ENCODE results near the gene PHF21A.

PHF21A gene

GRCh38 chr11:46057489-46057888, 63.8 kb downstream of the PHF21A start:
- Histone ChIP-seq H3K4me3 (ENCODE audit: low read length) (no peak overlapping the region), H3K27me3 (ENCODE audit: control insufficient read depth, insufficient read depth, low read length) (no peaks in the 10 kb centered on the region), H3K9me3 (ENCODE audit: control insufficient read depth, insufficient read depth, low read length) (no peaks in the 10 kb centered on the region), H3K4me1 (ENCODE audit: control insufficient read depth, insufficient read depth, low read length) (no peaks in the 10 kb centered on the region; the same call in 1 of the 2 replicates), H3K36me3 (ENCODE audit: control insufficient read depth, insufficient read depth, low read length) (no peaks in the 10 kb centered on the region), H3K27ac (ENCODE audit: low read length) (no peak overlapping the region)
- no peak for DNase-seq (ENCODE audit: low read depth, low spot score)
- no CpG with 5 or more reads among the region's 2 CpGs for WGBS (ENCODE audit: insufficient coverage, insufficient read length)

GRCh38 chr11:46055371-46055770, 65.9 kb downstream of the PHF21A start:
- Histone ChIP-seq H3K27me3 (ENCODE audit: control insufficient read depth, insufficient read depth, low read length) (no peaks in the 10 kb centered on the region), H3K4me3 (ENCODE audit: low read length) (no peak overlapping the region), H3K27ac (ENCODE audit: low read length) (no peak overlapping the region), H3K4me1 (ENCODE audit: control insufficient read depth, insufficient read depth, low read length) (no peaks in the 10 kb centered on the region; the same call in 1 of the 2 replicates), H3K36me3 (ENCODE audit: control insufficient read depth, insufficient read depth, low read length) (no peaks in the 10 kb centered on the region), H3K9me3 (ENCODE audit: control insufficient read depth, insufficient read depth, low read length) (no peaks in the 10 kb centered on the region)
- DNase-seq (ENCODE audit: low read depth, low spot score) = peak; percentile 39
- no CpG with 5 or more reads among the region's 1 CpG for WGBS (ENCODE audit: insufficient coverage, insufficient read length)

- no peak overlapping the region for H3K4me3 ChIP-seq (ENCODE audit: low read length)
- WGBS (ENCODE audit: insufficient coverage, insufficient read length) = no CpG with 5 or more reads among the region's 1 CpG
- no peak for DNase-seq (ENCODE audit: low read depth, low spot score)
- H3K4me1 ChIP-seq (ENCODE audit: control insufficient read depth, insufficient read depth, low read length) = peaks cover 5% of the 10 kb centered on the region; the same call in 1 of the 2 replicates
- H3K27me3 ChIP-seq (ENCODE audit: control insufficient read depth, insufficient read depth, low read length) = no peaks in the 10 kb centered on the region
- no peaks in the 10 kb centered on the region; the same call in 1 of the 2 replicates for H3K36me3 ChIP-seq (ENCODE audit: control insufficient read depth, insufficient read depth, low read length)
- H3K27ac ChIP-seq (ENCODE audit: low read length) = no peak overlapping the region
- H3K9me3 ChIP-seq (ENCODE audit: control insufficient read depth, insufficient read depth, low read length) = no peaks in the 10 kb centered on the region
Observed at GRCh38 chr11:46051102-46051501, 70.2 kb downstream of the PHF21A start.

GRCh38 chr11:46050662-46051061, 70.6 kb downstream of the PHF21A start:
- no CpG with 5 or more reads among the region's 2 CpGs for WGBS (ENCODE audit: insufficient coverage, insufficient read length)
- Histone ChIP-seq H3K36me3 (ENCODE audit: control insufficient read depth, insufficient read depth, low read length) (no peaks in the 10 kb centered on the region; the same call in 1 of the 2 replicates), H3K27ac (ENCODE audit: low read length) (no peak overlapping the region), H3K27me3 (ENCODE audit: control insufficient read depth, insufficient read depth, low read length) (no peaks in the 10 kb centered on the region), H3K4me3 (ENCODE audit: low read length) (no peak overlapping the region), H3K4me1 (ENCODE audit: control insufficient read depth, insufficient read depth, low read length) (peaks cover 6% of the 10 kb centered on the region; the same call in 1 of the 2 replicates), H3K9me3 (ENCODE audit: control insufficient read depth, insufficient read depth, low read length) (no peaks in the 10 kb centered on the region)
- DNase-seq (ENCODE audit: low read depth, low spot score) = no peak

- no peak for DNase-seq (ENCODE audit: low read depth, low spot score)
- no peak overlapping the region for H3K4me3 ChIP-seq (ENCODE audit: low read length)
- H3K4me1 ChIP-seq (ENCODE audit: control insufficient read depth, insufficient read depth, low read length) = peaks cover 6% of the 10 kb centered on the region; the same call in 1 of the 2 replicates
- no peaks in the 10 kb centered on the region for H3K27me3 ChIP-seq (ENCODE audit: control insufficient read depth, insufficient read depth, low read length)
- H3K36me3 ChIP-seq (ENCODE audit: control insufficient read depth, insufficient read depth, low read length) = no peaks in the 10 kb centered on the region; the same call in 1 of the 2 replicates
- peak overlapping the region; percentile 88 for H3K27ac ChIP-seq (ENCODE audit: low read length)
- no CpG with 5 or more reads among the region's 4 CpGs for WGBS (ENCODE audit: insufficient coverage, insufficient read length)
- no peaks in the 10 kb centered on the region for H3K9me3 ChIP-seq (ENCODE audit: control insufficient read depth, insufficient read depth, low read length)
Observed at GRCh38 chr11:46050003-46050461, 71.2 kb downstream of the PHF21A start.

GRCh38 chr11:46049325-46049897, 71.8 kb downstream of the PHF21A start:
- peaks cover 6% of the 10 kb centered on the region; the same call in 1 of the 2 replicates for H3K4me1 ChIP-seq (ENCODE audit: control insufficient read depth, insufficient read depth, low read length)
- H3K9me3 ChIP-seq (ENCODE audit: control insufficient read depth, insufficient read depth, low read length) = no peaks in the 10 kb centered on the region
- WGBS (ENCODE audit: insufficient coverage, insufficient read length) = no CpG with 5 or more reads among the region's 7 CpGs
- H3K27ac ChIP-seq (ENCODE audit: low read length) = no peak overlapping the region
- no peak for DNase-seq (ENCODE audit: low read depth, low spot score)
- H3K36me3 ChIP-seq (ENCODE audit: control insufficient read depth, insufficient read depth, low read length) = no peaks in the 10 kb centered on the region; the same call in 1 of the 2 replicates
- no peaks in the 10 kb centered on the region for H3K27me3 ChIP-seq (ENCODE audit: control insufficient read depth, insufficient read depth, low read length)
- no peak overlapping the region for H3K4me3 ChIP-seq (ENCODE audit: low read length)

- Histone ChIP-seq H3K27me3 (ENCODE audit: control insufficient read depth, insufficient read depth, low read length) (no peaks in the 10 kb centered on the region), H3K27ac (ENCODE audit: low read length) (no peak overlapping the region), H3K9me3 (ENCODE audit: control insufficient read depth, insufficient read depth, low read length) (no peaks in the 10 kb centered on the region), H3K36me3 (ENCODE audit: control insufficient read depth, insufficient read depth, low read length) (no peaks in the 10 kb centered on the region; the same call in 1 of the 2 replicates), H3K4me1 (ENCODE audit: control insufficient read depth, insufficient read depth, low read length) (peaks cover 6% of the 10 kb centered on the region; the same call in 1 of the 2 replicates), H3K4me3 (ENCODE audit: low read length) (no peak overlapping the region)
- WGBS (ENCODE audit: insufficient coverage, insufficient read length) = no CpG with 5 or more reads among the region's 1 CpG
- DNase-seq (ENCODE audit: low read depth, low spot score) = no peak
Observed at GRCh38 chr11:46048198-46048597, 73.1 kb downstream of the PHF21A start.

- Histone ChIP-seq H3K27ac (ENCODE audit: low read length) (no peak overlapping the region), H3K9me3 (ENCODE audit: control insufficient read depth, insufficient read depth, low read length) (no peaks in the 10 kb centered on the region), H3K27me3 (ENCODE audit: control insufficient read depth, insufficient read depth, low read length) (no peaks in the 10 kb centered on the region), H3K4me1 (ENCODE audit: control insufficient read depth, insufficient read depth, low read length) (peaks cover 6% of the 10 kb centered on the region; the same call in 1 of the 2 replicates), H3K4me3 (ENCODE audit: low read length) (no peak overlapping the region), H3K36me3 (ENCODE audit: control insufficient read depth, insufficient read depth, low read length) (no peaks in the 10 kb centered on the region; the same call in 1 of the 2 replicates)
- DNase-seq (ENCODE audit: low read depth, low spot score) = no peak
Observed at GRCh38 chr11:46047520-46047919, 73.7 kb downstream of the PHF21A start.

GRCh38 chr11:46045811-46046210, 75.4 kb downstream of the PHF21A start:
- no CpG with 5 or more reads among the region's 1 CpG for WGBS (ENCODE audit: insufficient coverage, insufficient read length)
- no peak for DNase-seq (ENCODE audit: low read depth, low spot score)
- peaks cover 6% of the 10 kb centered on the region; the same call in 1 of the 2 replicates for H3K4me1 ChIP-seq (ENCODE audit: control insufficient read depth, insufficient read depth, low read length)

GRCh38 chr11:46044601-46045000, 76.7 kb downstream of the PHF21A start:
- Histone ChIP-seq H3K4me1 (ENCODE audit: control insufficient read depth, insufficient read depth, low read length) (peaks cover 3% of the 10 kb centered on the region; the same call in 1 of the 2 replicates), H3K27me3 (ENCODE audit: control insufficient read depth, insufficient read depth, low read length) (no peaks in the 10 kb centered on the region), H3K4me3 (ENCODE audit: low read length) (no peak overlapping the region), H3K27ac (ENCODE audit: low read length) (no peak overlapping the region), H3K36me3 (ENCODE audit: control insufficient read depth, insufficient read depth, low read length) (no peaks in the 10 kb centered on the region; the same call in 1 of the 2 replicates), H3K9me3 (ENCODE audit: control insufficient read depth, insufficient read depth, low read length) (no peaks in the 10 kb centered on the region)
- WGBS (ENCODE audit: insufficient coverage, insufficient read length) = no CpG with 5 or more reads among the region's 2 CpGs
- DNase-seq (ENCODE audit: low read depth, low spot score) = no peak

More at GRCh38 chr11:46045811-46046210, 75.4 kb downstream of the PHF21A start:
- H3K9me3 ChIP-seq (ENCODE audit: control insufficient read depth, insufficient read depth, low read length) = no peaks in the 10 kb centered on the region
- H3K36me3 ChIP-seq (ENCODE audit: control insufficient read depth, insufficient read depth, low read length) = no peaks in the 10 kb centered on the region; the same call in 1 of the 2 replicates
- H3K4me3 ChIP-seq (ENCODE audit: low read length) = no peak overlapping the region
- H3K27ac ChIP-seq (ENCODE audit: low read length) = no peak overlapping the region
- no peaks in the 10 kb centered on the region for H3K27me3 ChIP-seq (ENCODE audit: control insufficient read depth, insufficient read depth, low read length)

- Histone ChIP-seq H3K36me3 (ENCODE audit: control insufficient read depth, insufficient read depth, low read length) (no peaks in the 10 kb centered on the region), H3K4me3 (ENCODE audit: low read length) (no peak overlapping the region), H3K27ac (ENCODE audit: low read length) (no peak overlapping the region), H3K9me3 (ENCODE audit: control insufficient read depth, insufficient read depth, low read length) (no peaks in the 10 kb centered on the region), H3K27me3 (ENCODE audit: control insufficient read depth, insufficient read depth, low read length) (no peaks in the 10 kb centered on the region), H3K4me1 (ENCODE audit: control insufficient read depth, insufficient read depth, low read length) (no peaks in the 10 kb centered on the region)
- DNase-seq (ENCODE audit: low read depth, low spot score) = no peak
Observed at GRCh38 chr11:46039990-46040389, 81.3 kb downstream of the PHF21A start.
